Right ventricle myocardium inferior (tissue), 1 donor: ENCODE data around the gene RANBP17. TPM values are rescaled to one million over a fixed set of nuclear protein-coding genes. Genes with fewer than 3 reads are reported as not detected.
"Not testable (repeated sequence)": the region's sequence is repeated elsewhere in the genome, so short reads cannot be mapped to it uniquely, and the experiment has no call there.

Experiments
- ATAC-seq: fragments of 200-7000 bp; cut with Tn5 transposase; one replicate; pipeline ENCODE4 v1.9.1; 2020; ENCODE audit warnings: mild to moderate bottlenecking, moderate library complexity
- DNase-seq: peaks from one replicate; pipeline ENCODE4 v3.0.0; 2021; ENCODE audit errors: missing footprints
- intact Hi-C: fragments of 100-400 bp; cut with DNase I; formaldehyde crosslinking; loops from one replicate; pipeline ENCODE4 v1.11.0; 2022
- total RNA-seq: library from RNA; stranded (reverse); fragmentation: NEBNext Ultra II Directional; extraction: Animal tissue kit (Norgen Biotek cat#: 25700); gene quantifications from one replicate; pipeline ENCODE4 v1.2.1, GENCODE V29; 2021
- donor health status: DM: no; HTN: yes; CAD: no; lungs with severe emphysema.

Gene RANBP17
- total RNA-seq, 1 donor from 2014 or later: 2.7 TPM

GRCh38 chr5:170923910-170924620 lies 62.2 kb downstream of the RANBP17 start:
- intact Hi-C loops: no loop called here
- DNase-seq (no peak), ATAC-seq (no peak)

- intact Hi-C loops, ATAC-seq, DNase-seq: not testable (repeated sequence)
Observed at GRCh38 chr5:170935534-170936218, 73.9 kb downstream of the RANBP17 start.

GRCh38 chr5:170937072-170937471 lies 75.3 kb downstream of the RANBP17 start:
- intact Hi-C loops: no loop called here
- no peak for ATAC-seq
- DNase-seq: no peak

- intact Hi-C loops: no loop called here
- ATAC-seq (no peak), DNase-seq (no peak)
Observed at GRCh38 chr5:170937914-170938313, 76.1 kb downstream of the RANBP17 start.

- DNase-seq (no peak), ATAC-seq (no peak)
- intact Hi-C loops: no loop called here
Observed at GRCh38 chr5:170939178-170939577, 77.4 kb downstream of the RANBP17 start.

GRCh38 chr5:170941788-170942187 lies 80.0 kb downstream of the RANBP17 start:
- intact Hi-C loops: no loop called here
- no peak for ATAC-seq
- peak; percentile 51 for DNase-seq

- DNase-seq: no peak
- ATAC-seq: no peak
- intact Hi-C loops: no loop called here
Observed at GRCh38 chr5:170945275-170945674, 83.5 kb downstream of the RANBP17 start.

GRCh38 chr5:170960567-170960966 lies 98.7 kb downstream of the RANBP17 start:
- no peak for DNase-seq
- intact Hi-C loops: no loop called here
- no peak for ATAC-seq

- ATAC-seq (no peak), DNase-seq (no peak)
- intact Hi-C loops: no loop called here
Observed at GRCh38 chr5:170963521-170963920, 101.7 kb downstream of the RANBP17 start.

- ATAC-seq (peak; percentile 44), DNase-seq (no peak)
- intact Hi-C loops: no loop called here
Observed at GRCh38 chr5:170974461-170974860, 112.6 kb downstream of the RANBP17 start.

- ATAC-seq, DNase-seq, intact Hi-C loops: not testable (repeated sequence)
Observed at GRCh38 chr5:170980261-170980660, 118.4 kb downstream of the RANBP17 start.

- ATAC-seq (no peak), DNase-seq (no peak)
- intact Hi-C loops: no loop called here
Observed at GRCh38 chr5:170985486-170985885, 123.7 kb downstream of the RANBP17 start.

- no peak for ATAC-seq
- no peak for DNase-seq
Observed at GRCh38 chr5:170986598-170986997, 124.8 kb downstream of the RANBP17 start.

GRCh38 chr5:170993476-170993875 lies 131.7 kb downstream of the RANBP17 start:
- no peak for DNase-seq
- intact Hi-C loops: no loop called here
- ATAC-seq: no peak

More at GRCh38 chr5:170986598-170986997, 124.8 kb downstream of the RANBP17 start:
- intact Hi-C loops: no loop called here

GRCh38 chr5:171010086-171010485 lies 148.3 kb downstream of the RANBP17 start:
- intact Hi-C loops: no loop called here
- ATAC-seq: no peak

GRCh38 chr5:171010816-171011215 lies 149.0 kb downstream of the RANBP17 start:
- no peak for DNase-seq
- intact Hi-C loops: no loop called here
- ATAC-seq: no peak

More at GRCh38 chr5:171010086-171010485, 148.3 kb downstream of the RANBP17 start:
- DNase-seq: no peak

GRCh38 chr5:171023508-171023907 lies 161.7 kb downstream of the RANBP17 start:
- intact Hi-C loops: no loop called here
- ATAC-seq: no peak
- DNase-seq: no peak

- intact Hi-C loops: no loop called here
- no peak for DNase-seq
- no peak for ATAC-seq
Observed at GRCh38 chr5:171024084-171024483, 162.3 kb downstream of the RANBP17 start.

- DNase-seq: no peak
- intact Hi-C loops: no loop called here
- no peak for ATAC-seq
Observed at GRCh38 chr5:171029401-171029800, 167.6 kb downstream of the RANBP17 start.

GRCh38 chr5:171031977-171032376 lies 170.2 kb downstream of the RANBP17 start:
- DNase-seq: no peak
- intact Hi-C loops: no loop called here
- no peak for ATAC-seq
